ENCODE measurements around the gene SNAPC5. TPM values are rescaled to one million over a fixed set of nuclear protein-coding genes. Genes with fewer than 3 reads are reported as not detected.
"Not testable (repeated sequence)": the region's sequence is repeated elsewhere in the genome, so short reads cannot be mapped to it uniquely, and the experiment has no call there.

The SNAPC5 gene
- total RNA-seq, 1 experiment from 2014 or later, result 28.3 TPM

- Histone ChIP-seq H3K79me2 (ENCODE audit: insufficient read depth, low read length) (peaks cover 91% of the 10 kb centered on the region), H3K9me2 (ENCODE audit: insufficient read depth) (no peaks in the 10 kb centered on the region), H3K36me3 (ENCODE audit: control insufficient read depth in 1 of 2, insufficient read depth in 2 of 2, low read length in 2 of 2) (peaks cover 46 to 52% of the 10 kb centered on the region in 2 experiments), H3K4me3 (replicated peaks in 1 of 2; ENCODE audit: low read depth in 1 of 2, low read length in 2 of 2) (peak overlapping the region; percentile 90 to 98), H3K9me3 (ENCODE audit: control insufficient read depth in 1 of 2, insufficient read depth in 1 of 2, low read depth in 1 of 2, low read length in 2 of 2) (no peaks in the 10 kb centered on the region), H3K4me1 (ENCODE audit: control insufficient read depth in 1 of 2, insufficient read depth in 2 of 2, low read length in 2 of 2) (peaks cover 4 to 27% of the 10 kb centered on the region in 2 experiments; a peak in 3 of 4 replicates), H3K27ac (ENCODE audit: low read depth, low read length) (peak overlapping the region; percentile 86), H4K20me1 (ENCODE audit: insufficient read depth) (peaks cover 35% of the 10 kb centered on the region; the same call in 1 of the 2 replicates), H3K4me2 (ENCODE audit: low read length) (peak overlapping the region; percentile 86), H2AFZ (ENCODE audit: low read depth, low read length, poor library complexity, severe bottlenecking) (no peak overlapping the region), H3K9ac (ENCODE audit: low read length) (peak overlapping the region; percentile 99), H3K27me3 (ENCODE audit: insufficient read depth, low read length) (no peaks in the 10 kb centered on the region)
- ChIA-PET CTCF (no interaction called here), RAD21 (ENCODE audit: low non-redundant PET in 1 of 2, low total read pairs in 2 of 2, uncharacterized antibody in 2 of 2, unreplicated experiment in 2 of 2) (no interaction called here), POLR2A (interaction anchor here (1.0 kb wide), 1 partner anchor 62 kb away, joined by 3 read pairs; the partner anchor contains the start of gene LCTL)
- intact Hi-C loops (cut with micrococcal nuclease), result no loop called here
- TSS peak; percentile 56 for BruUV-seq (replicated peaks)
- no peak for ATAC-seq
- TF ChIP-seq JUND (IDR thresholded peaks at IDR 0.05), result peak; percentile 10; the same call in 1 of the 2 replicates
- TF ChIP-seq SP1 (IDR thresholded peaks at IDR 0.05; ENCODE audit: low read depth), result no peak
- no peak for DNase-seq (ENCODE audit: low read depth, low spot score)
Measured at GRCh38 chr15:66503780-66504562, 6.4 kb upstream of the SNAPC5 start.

- Histone ChIP-seq H3K9ac (ENCODE audit: low read length) (peak overlapping the region; percentile 99), H4K20me1 (ENCODE audit: insufficient read depth) (peaks cover 43% of the 10 kb centered on the region; the same call in 1 of the 2 replicates), H3K36me3 (ENCODE audit: control insufficient read depth in 1 of 2, insufficient read depth in 2 of 2, low read length in 2 of 2) (peaks cover 51 to 59% of the 10 kb centered on the region in 2 experiments), H3K4me3 (replicated peaks in 1 of 2; ENCODE audit: low read depth in 1 of 2, low read length in 2 of 2) (peak overlapping the region; percentile 90 to 98), H3K4me2 (ENCODE audit: low read length) (peak overlapping the region; percentile 86), H3K4me1 (ENCODE audit: control insufficient read depth in 1 of 2, insufficient read depth in 2 of 2, low read length in 2 of 2) (peaks cover 4 to 33% of the 10 kb centered on the region in 2 experiments; a peak in 3 of 4 replicates), H3K27ac (ENCODE audit: low read depth, low read length) (peak overlapping the region; percentile 86), H3K79me2 (ENCODE audit: insufficient read depth, low read length) (peaks cover 84% of the 10 kb centered on the region)
- CTCF ChIA-PET; H3K27me3 ChIP-seq (ENCODE audit: insufficient read depth, low read length); H3K9me2 ChIP-seq (ENCODE audit: insufficient read depth); BruUV-seq (replicated peaks); ATAC-seq; H2AFZ ChIP-seq (ENCODE audit: low read depth, low read length, poor library complexity, severe bottlenecking); H3K9me3 ChIP-seq (ENCODE audit: control insufficient read depth in 1 of 2, insufficient read depth in 1 of 2, low read depth in 1 of 2, low read length in 2 of 2); RAD21 ChIA-PET (ENCODE audit: low non-redundant PET in 1 of 2, low total read pairs in 2 of 2, uncharacterized antibody in 2 of 2, unreplicated experiment in 2 of 2); POLR2A ChIA-PET; DNase-seq (ENCODE audit: low read depth, low spot score); intact Hi-C loops (cut with micrococcal nuclease): not testable (repeated sequence)
Measured at GRCh38 chr15:66503041-66503648, 5.6 kb upstream of the SNAPC5 start.
